Measurements from ENCODE around the gene SLC1A1.
"Not testable (repeated sequence)": the region's sequence is repeated elsewhere in the genome, so short reads cannot be mapped to it uniquely, and the experiment has no call there.

- TF ChIP-seq CTCF (IDR thresholded peaks at IDR 0.05; ENCODE audit: low read length); EZH2 (IDR thresholded peaks at IDR 0.05; ENCODE audit: borderline replicate concordance, low read length): not testable (repeated sequence)
Measured at GRCh38 chr9:4531355-4531754, 41.1 kb downstream of the SLC1A1 start.

All from OCI-LY1 (cell line).